ENCODE measurements around the gene TMEM61. TPM values are rescaled to one million over a fixed set of nuclear protein-coding genes. Genes with fewer than 3 reads are reported as not detected.

TMEM61 gene
- polyA plus RNA-seq, 4 donors = 1.2 to 1.8 (median 1.5) TPM

GRCh38 chr1:55035904-55036303, 55.5 kb downstream of the TMEM61 start:
- DNase-seq (ENCODE audit: low read depth in 4 of 4, low spot score in 3 of 4) = no peak

GRCh38 chr1:55037733-55038551, 57.5 kb downstream of the TMEM61 start:
- DNase-seq (ENCODE audit: low read depth in 4 of 4, low spot score in 3 of 4) = no peak

GRCh38 chr1:55038552-55038838, 58.1 kb downstream of the TMEM61 start:
- DNase-seq (ENCODE audit: low read depth in 4 of 4, low spot score in 3 of 4) = no peak

- DNase-seq (ENCODE audit: low read depth in 4 of 4, low spot score in 3 of 4) = no peak
Measured at GRCh38 chr1:55038974-55039341, 58.5 kb downstream of the TMEM61 start.

- peak in 2 of 4 donors; percentile 28 to 49 for DNase-seq (ENCODE audit: low read depth in 4 of 4, low spot score in 3 of 4)
Measured at GRCh38 chr1:55039342-55040082, 59.1 kb downstream of the TMEM61 start, which contains the start of gene PCSK9. Gene PCSK9 (plus strand): TSS chr1:55039548. CDS start chr1:55039838, 290 bp downstream.

GRCh38 chr1:55040083-55040932, 59.9 kb downstream of the TMEM61 start:
- no peak for DNase-seq (ENCODE audit: low read depth in 4 of 4, low spot score in 3 of 4)

- no peak for DNase-seq (ENCODE audit: low read depth in 4 of 4, low spot score in 3 of 4)
Measured at GRCh38 chr1:55040933-55041494, 60.6 kb downstream of the TMEM61 start.

- DNase-seq (ENCODE audit: low read depth in 4 of 4, low spot score in 3 of 4) = no peak
Measured at GRCh38 chr1:55041613-55042012, 61.2 kb downstream of the TMEM61 start.

Other genes starting within 250 kb of the TMEM61 start
- 10 to 100 TPM; 11.1 to 11.4 (median 11.2) TPM for gene PARS2, start 216.1 kb upstream of the TMEM61 start, polyA plus RNA-seq (ENCODE audit: insufficient read length in 4 of 4)
- gene TTC22, start 179.3 kb upstream of the TMEM61 start, polyA plus RNA-seq (ENCODE audit: insufficient read length in 4 of 4) = 1 to 10 TPM; 5.0 to 7.0 (median 6.7) TPM
- 10 to 100 TPM; 72.1 to 92.3 (median 79.8) TPM for gene DHCR24, start 93.4 kb upstream of the TMEM61 start, polyA plus RNA-seq (ENCODE audit: insufficient read length in 4 of 4)
- 1 to 10 TPM; 4.2 to 5.7 (median 5.2) TPM for gene BSND, start 18.3 kb downstream of the TMEM61 start, polyA plus RNA-seq (ENCODE audit: insufficient read length in 4 of 4)
- gene PCSK9, start 58.9 kb downstream of the TMEM61 start, polyA plus RNA-seq (ENCODE audit: insufficient read length in 4 of 4) = 1 to 10 TPM; 1.4 to 2.3 (median 1.7) TPM
- 10 to 100 TPM; 38.9 to 48.8 (median 43.6) TPM for gene USP24, start 234.7 kb downstream of the TMEM61 start, polyA plus RNA-seq (ENCODE audit: insufficient read length in 4 of 4)